Esophagus squamous epithelium (tissue), 5 donors: Measurements from ENCODE around the gene KCNJ10. TPM values are rescaled to one million over a fixed set of nuclear protein-coding genes. Genes with fewer than 3 reads are reported as not detected.
A peak's percentile ranks its signal among the peaks of the same experiment; 100 is the strongest.

ENCODE experiments used
- DNase-seq: peaks from one replicate; lab custom pipeline; 2025; lab: John Stamatoyannopoulos, UW
- H3K27ac ChIP-seq, 4 donors: fragments of 200-600 bp; sonication (generic); one replicate each; pipeline ENCODE4 v1.5.1; 2016 to 2019; ENCODE audit warnings: mild to moderate bottlenecking in 1 of 4
- H3K27me3 ChIP-seq, 4 donors: fragments of 200-600 bp; sonication (generic); 1 replicate in 3 of 4; 2 replicates in 1 of 4; pipeline versions ENCODE4 v1.5.1 to v1.6.0; 2017 to 2021; ENCODE audit warnings: antibody characterized with exemption in 1 of 4
- H3K36me3 ChIP-seq, 3 donors: fragments of 200-600 bp; sonication (generic); one replicate each; pipeline ENCODE4 v1.5.1; 2016 to 2019
- H3K4me1 ChIP-seq, 3 donors: fragments of 200-600 bp; sonication (generic); one replicate each; pipeline ENCODE4 v1.5.1; 2017 to 2019
- H3K4me3 ChIP-seq, 4 donors: fragments of 200-600 bp; sonication (generic); 1 replicate in 3 of 4; 2 replicates in 1 of 4; pipeline ENCODE4 v1.5.1; 2016 to 2019; ENCODE audit warnings: mild to moderate bottlenecking in 2 of 4, moderate library complexity in 1 of 4
- H3K9me3 ChIP-seq, 3 donors: fragments of 200-600 bp; sonication (generic); one replicate each; pipeline ENCODE4 v1.5.1; 2016 to 2019
- CTCF ChIP-seq, 6 experiments: fragments of 450-650 bp in 4 of 6; fragments of 200-600 bp in 2 of 6; sonication (generic) in 2 of 6; IDR thresholded peaks; one replicate each; pipeline ENCODE4 v1.5.1; 2016 to 2019; ENCODE audit warnings: antibody characterized with exemption in 6 of 6, mild to moderate bottlenecking in 4 of 6, moderate library complexity in 4 of 6
- POLR2A ChIP-seq, 4 donors: fragments of 450-650 bp; IDR thresholded peaks; one replicate each; pipeline ENCODE4 v1.6.1; 2017; ENCODE audit warnings: antibody characterized with exemption in 4 of 4, mild to moderate bottlenecking in 4 of 4, moderate library complexity in 3 of 4
- WGBS, 2 donors: methylation state at CpG; one replicate each; pipeline ENCODE4 v1.1.5; 2018; 5-methylcytosine and 5-hydroxymethylcytosine counted together
- intact Hi-C: fragments of 100-400 bp; cut with DNase I; formaldehyde crosslinking; loops from one replicate; pipeline ENCODE4 v1.15.0; 2022
- total RNA-seq, 4 donors: library from RNA; depleted of rRNA; stranded (reverse); fragments of >200 nt; gene quantifications; one replicate each; pipeline ENCODE4 v1.1.0, GENCODE V29; 2016
- donor health status: DM: yes; HTN: yes; CAD: no.

Gene KCNJ10
- total RNA-seq, 4 donors from 2014 or later = 0.59 TPM; not detected in 3

GRCh38 chr1:159962176-159962575 is 107.8 kb downstream of the KCNJ10 start:
- 88 to 94% methylated on average over 11 of the region's 11 CpGs for WGBS, 2 donors
- peak overlapping the region; percentile 12 to 57 (median 30) for H3K4me3 ChIP-seq
- no peaks in the 10 kb centered on the region for H3K27me3 ChIP-seq
- intact Hi-C loops = no loop called here
- no peaks in the 10 kb centered on the region for H3K9me3 ChIP-seq
- no peaks in the 10 kb centered on the region for H3K36me3 ChIP-seq
- DNase-seq = no peak
- H3K4me1 ChIP-seq = peaks cover 4 to 70% (median 7%) of the 10 kb centered on the region in 3 donors
- TF ChIP-seq CTCF (IDR thresholded peaks at IDR 0.05) (no peak), POLR2A (IDR thresholded peaks at IDR 0.05) (no peak)
- peak overlapping the region; percentile 70 to 85 (median 84) for H3K27ac ChIP-seq

GRCh38 chr1:159961636-159962035 is 108.3 kb downstream of the KCNJ10 start:
- Histone ChIP-seq H3K27ac (peak overlapping the region; percentile 70 to 85 (median 84)), H3K9me3 (no peaks in the 10 kb centered on the region), H3K27me3 (no peaks in the 10 kb centered on the region), H3K36me3 (no peaks in the 10 kb centered on the region), H3K4me3 (peak overlapping the region; percentile 12 to 57 (median 30)), H3K4me1 (peaks cover 4 to 70% (median 7%) of the 10 kb centered on the region in 3 donors)
- intact Hi-C loops = no loop called here
- TF ChIP-seq POLR2A (IDR thresholded peaks at IDR 0.05) = no peak
- TF ChIP-seq CTCF (IDR thresholded peaks at IDR 0.05) = no peak
- whole genome bisulfite sequencing, 2 donors = 30 to 32% methylated on average over 10 to 15 of the region's 15 CpGs
- DNase-seq = no peak

DNA sequence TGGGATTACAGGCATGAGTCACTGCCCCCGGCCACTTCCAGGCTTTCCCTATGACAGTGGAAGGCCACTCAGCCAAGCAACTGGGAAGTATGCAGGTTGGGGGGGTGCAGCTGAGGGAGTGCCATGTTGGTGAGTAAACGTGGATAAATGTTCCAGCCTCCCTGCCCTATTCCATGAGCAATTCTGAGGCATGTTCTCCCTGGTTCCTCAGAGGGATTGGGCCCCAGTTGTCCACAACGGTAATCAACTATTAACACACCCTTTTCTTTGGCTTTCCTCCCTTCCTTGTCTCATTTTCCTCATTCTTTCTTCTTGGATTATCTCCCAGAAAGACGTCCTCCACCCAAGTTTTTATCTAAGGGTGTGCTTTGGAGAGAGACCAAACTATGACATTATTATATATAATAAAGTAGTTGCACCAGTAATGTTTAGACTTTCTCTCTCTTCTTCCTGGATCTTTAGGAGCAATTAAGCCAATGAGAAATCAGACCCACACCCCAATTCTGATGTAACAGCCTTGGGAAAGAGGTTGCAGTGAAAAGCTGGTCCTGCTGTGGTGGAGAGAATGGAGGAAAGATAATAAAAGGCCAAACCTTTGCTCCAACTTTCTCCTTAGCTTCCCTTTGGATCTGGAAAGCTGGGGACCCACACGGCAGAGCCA is 109.1 kb downstream of the KCNJ10 start:
- Histone ChIP-seq H3K4me3 (peak overlapping the region; percentile 12 to 57 (median 30)), H3K9me3 (no peaks in the 10 kb centered on the region), H3K36me3 (no peaks in the 10 kb centered on the region), H3K27ac (peak overlapping the region; percentile 70 to 85 (median 84)), H3K4me1 (peaks cover 4 to 73% (median 7%) of the 10 kb centered on the region in 3 donors), H3K27me3 (no peaks in the 10 kb centered on the region)
- WGBS, 2 donors = 29 to 30% methylated on average over 4 of the region's 5 CpGs
- intact Hi-C loops = no loop called here
- TF ChIP-seq CTCF (IDR thresholded peaks at IDR 0.05) (no peak), POLR2A (IDR thresholded peaks at IDR 0.05) (peak in 1 of 4 donors; percentile 53)
- no peak for DNase-seq

GRCh38 chr1:159959451-159959850 is 110.5 kb downstream of the KCNJ10 start:
- Histone ChIP-seq H3K9me3 (no peaks in the 10 kb centered on the region), H3K27me3 (no peaks in the 10 kb centered on the region), H3K36me3 (no peaks in the 10 kb centered on the region), H3K4me1 (peaks cover 7 to 79% (median 7%) of the 10 kb centered on the region in 3 donors), H3K4me3 (no peak overlapping the region), H3K27ac (peak overlapping the region; percentile 31 to 62 (median 54))
- intact Hi-C loops = no loop called here
- no peak for TF ChIP-seq POLR2A (IDR thresholded peaks at IDR 0.05)
- no peak for TF ChIP-seq CTCF (IDR thresholded peaks at IDR 0.05)
- 20 to 50% methylated on average over 1 to 4 of the region's 4 CpGs for WGBS, 2 donors
- no peak for DNase-seq

- Histone ChIP-seq H3K4me1 (peaks cover 7 to 78% (median 7%) of the 10 kb centered on the region in 3 donors), H3K9me3 (no peaks in the 10 kb centered on the region), H3K27ac (peak overlapping the region; percentile 31 to 62 (median 54)), H3K36me3 (no peaks in the 10 kb centered on the region), H3K27me3 (no peaks in the 10 kb centered on the region), H3K4me3 (no peak overlapping the region)
- 52 to 53% methylated on average over 3 of the region's 3 CpGs for WGBS, 2 donors
- intact Hi-C loops = no loop called here
- no peak for TF ChIP-seq POLR2A (IDR thresholded peaks at IDR 0.05)
- no peak for TF ChIP-seq CTCF (IDR thresholded peaks at IDR 0.05)
- DNase-seq = no peak
These were observed 111.1 kb downstream of the KCNJ10 start for GRCh38 chr1:159958719-159959380.
